ENCODE measurements around the gene PSMD1.

- TF ChIP-seq, protein P1, sequence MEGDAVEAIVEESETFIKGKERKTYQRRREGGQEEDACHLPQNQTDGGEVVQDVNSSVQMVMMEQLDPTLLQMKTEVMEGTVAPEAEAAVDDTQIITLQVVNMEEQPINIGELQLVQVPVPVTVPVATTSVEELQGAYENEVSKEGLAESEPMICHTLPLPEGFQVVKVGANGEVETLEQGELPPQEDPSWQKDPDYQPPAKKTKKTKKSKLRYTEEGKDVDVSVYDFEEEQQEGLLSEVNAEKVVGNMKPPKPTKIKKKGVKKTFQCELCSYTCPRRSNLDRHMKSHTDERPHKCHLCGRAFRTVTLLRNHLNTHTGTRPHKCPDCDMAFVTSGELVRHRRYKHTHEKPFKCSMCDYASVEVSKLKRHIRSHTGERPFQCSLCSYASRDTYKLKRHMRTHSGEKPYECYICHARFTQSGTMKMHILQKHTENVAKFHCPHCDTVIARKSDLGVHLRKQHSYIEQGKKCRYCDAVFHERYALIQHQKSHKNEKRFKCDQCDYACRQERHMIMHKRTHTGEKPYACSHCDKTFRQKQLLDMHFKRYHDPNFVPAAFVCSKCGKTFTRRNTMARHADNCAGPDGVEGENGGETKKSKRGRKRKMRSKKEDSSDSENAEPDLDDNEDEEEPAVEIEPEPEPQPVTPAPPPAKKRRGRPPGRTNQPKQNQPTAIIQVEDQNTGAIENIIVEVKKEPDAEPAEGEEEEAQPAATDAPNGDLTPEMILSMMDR (optimal IDR thresholded peaks at IDR 0.05 in 1 of 3, IDR thresholded peaks at IDR 0.05 in 1 of 3, conservative IDR thresholded peaks at IDR 0.05 in 1 of 3; ENCODE audit: extremely low read depth in 1 of 3, insufficient read depth in 2 of 3, low read length in 3 of 3) = no peak
- TF ChIP-seq EZH2 (IDR thresholded peaks at IDR 0.05; ENCODE audit: low read length) = no peak
Measured at GRCh38 chr2:231046916-231047273, 9.8 kb upstream of the PSMD1 start.
